HG03066 (cell line): ENCODE results near the gene PDK1.

ENCODE experiments used
- ATAC-seq: cut with Tn5 transposase; IDR thresholded peaks from one replicate; pipeline ENCODE4 v1.9.1; 2021; ENCODE audit warnings: low read depth; ENCODE audit not compliant: unreplicated experiment

Gene PDK1

DNA sequence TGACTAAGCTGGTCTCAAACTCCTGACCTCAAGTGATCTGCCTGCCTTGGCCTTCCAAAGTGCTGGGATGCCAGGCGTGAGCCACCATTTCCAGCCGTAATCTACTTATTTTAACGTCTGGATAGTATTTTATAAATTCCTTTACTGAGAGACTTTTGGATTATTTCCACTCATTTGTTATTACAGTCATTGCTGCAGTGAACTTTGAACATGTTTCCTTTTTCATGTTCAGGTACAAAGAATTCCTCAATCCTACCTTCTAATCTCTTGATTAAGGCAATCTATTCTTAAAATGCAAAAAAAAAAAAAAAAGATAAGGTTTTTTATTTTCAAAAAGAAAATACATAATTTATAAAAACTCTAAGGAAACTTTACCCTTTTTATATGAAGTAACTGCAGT is 78.6 kb downstream of the PDK1 start:
- ATAC-seq = no peak

DNA sequence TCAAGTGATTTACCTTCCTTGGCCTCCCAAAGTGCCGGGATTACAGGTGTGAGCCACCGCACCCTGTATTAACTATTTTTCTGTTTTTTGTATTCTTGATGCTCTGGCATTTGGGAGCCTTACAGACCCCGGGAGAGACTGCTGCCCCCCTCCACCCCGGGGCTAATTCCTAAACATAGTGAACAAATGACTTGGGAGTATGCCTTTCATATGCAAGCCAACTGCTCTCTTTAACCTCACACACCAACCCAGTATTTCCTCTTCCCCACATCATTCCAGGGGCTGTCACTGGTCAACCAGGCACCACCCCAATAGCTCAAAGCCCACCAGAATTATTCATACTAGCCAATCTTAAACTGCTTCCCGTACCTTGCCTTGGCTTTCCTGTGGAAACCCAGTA is 79.7 kb downstream of the PDK1 start:
- ATAC-seq = no peak

DNA sequence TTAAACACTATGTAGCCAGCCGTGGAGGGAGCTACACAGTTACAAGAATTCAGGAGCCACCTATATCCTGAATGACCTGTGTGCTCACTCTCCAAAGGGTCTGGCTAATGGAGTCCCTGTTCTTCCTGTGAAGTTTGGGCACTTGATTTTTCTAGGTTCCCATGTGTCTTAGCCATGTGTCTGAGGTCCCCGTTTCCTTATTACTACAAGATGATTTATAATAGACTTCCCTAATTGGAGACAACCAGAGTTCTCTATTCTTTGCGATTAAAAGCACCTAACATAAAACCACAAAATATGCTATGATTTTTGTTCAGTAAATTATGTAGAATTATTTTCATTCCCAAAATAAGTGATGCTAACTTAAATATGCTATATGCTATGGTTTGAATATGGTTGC is 83.4 kb downstream of the PDK1 start:
- ATAC-seq = no peak

DNA sequence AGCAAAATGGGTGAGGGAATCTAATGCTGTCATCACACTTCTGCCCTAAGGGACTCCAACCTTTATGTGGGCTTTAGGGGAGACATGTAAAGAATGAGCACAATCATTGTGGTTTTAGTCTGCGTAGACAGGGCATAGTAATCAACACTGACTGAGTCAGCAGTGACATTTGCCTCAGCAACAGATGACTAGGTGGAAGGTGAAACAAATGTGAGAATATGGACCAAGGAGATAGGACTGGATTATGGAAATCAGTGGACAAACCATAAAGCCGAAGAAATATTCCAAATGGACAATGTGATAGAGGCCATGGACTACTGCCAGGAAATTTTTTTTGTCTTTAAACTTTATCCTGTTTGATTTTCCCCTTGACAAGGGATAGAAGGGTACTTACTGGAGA is 83.9 kb downstream of the PDK1 start:
- ATAC-seq = no peak

DNA sequence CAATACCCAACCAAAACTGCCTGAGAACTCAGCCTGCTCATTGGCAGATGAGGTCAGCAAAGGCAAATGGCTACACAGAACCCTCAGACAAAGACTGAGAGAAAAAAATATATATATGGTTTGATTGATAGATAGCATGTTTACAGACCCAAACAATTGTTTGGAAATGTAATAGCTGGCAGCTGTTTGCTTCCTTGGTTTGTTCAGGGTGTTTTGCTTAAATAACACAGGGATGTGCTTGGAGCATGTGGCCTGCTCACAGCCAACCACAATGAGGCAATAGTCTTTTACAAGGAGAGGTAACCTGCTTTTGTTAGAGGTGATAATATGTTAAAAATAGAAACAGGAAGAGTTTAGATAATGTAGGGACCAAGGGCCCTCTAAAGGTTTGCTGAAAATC is 84.5 kb downstream of the PDK1 start:
- ATAC-seq = no peak

DNA sequence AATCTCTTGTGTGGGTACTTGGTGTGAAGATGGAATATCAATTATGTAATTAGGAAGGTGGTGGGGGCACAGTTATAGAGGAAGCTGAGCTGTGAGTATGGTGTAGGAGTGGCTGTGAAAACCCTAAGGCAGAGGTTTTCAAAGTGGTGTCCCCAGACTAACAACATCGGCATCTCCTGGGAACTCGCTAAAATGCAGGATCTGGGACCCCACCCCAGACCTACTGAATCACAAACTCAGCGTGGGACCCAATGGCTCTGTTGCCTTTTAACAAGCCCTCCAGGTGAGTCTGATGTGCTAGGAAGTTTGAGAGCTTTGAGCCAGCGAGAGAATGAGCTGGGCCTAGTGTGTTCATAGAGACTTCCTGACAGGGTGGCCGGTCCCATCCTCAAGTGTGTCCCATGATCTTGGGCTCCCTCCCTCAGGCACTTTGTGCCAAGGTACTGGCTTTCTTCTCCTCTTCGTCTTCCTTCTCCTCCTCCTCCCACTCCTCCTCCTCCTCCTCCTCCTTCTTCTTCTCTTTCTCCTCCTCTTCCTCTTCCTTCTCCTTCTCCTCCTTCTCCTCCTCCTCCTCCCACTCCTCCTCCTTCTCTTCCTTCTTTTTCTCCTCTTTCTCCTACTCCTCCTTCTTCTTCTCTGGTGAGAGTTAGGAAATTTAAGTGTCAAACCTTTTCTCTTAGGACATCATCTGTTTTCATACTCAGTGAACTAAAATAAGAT is 86.6 kb downstream of the PDK1 start:
- ATAC-seq = no peak

DNA sequence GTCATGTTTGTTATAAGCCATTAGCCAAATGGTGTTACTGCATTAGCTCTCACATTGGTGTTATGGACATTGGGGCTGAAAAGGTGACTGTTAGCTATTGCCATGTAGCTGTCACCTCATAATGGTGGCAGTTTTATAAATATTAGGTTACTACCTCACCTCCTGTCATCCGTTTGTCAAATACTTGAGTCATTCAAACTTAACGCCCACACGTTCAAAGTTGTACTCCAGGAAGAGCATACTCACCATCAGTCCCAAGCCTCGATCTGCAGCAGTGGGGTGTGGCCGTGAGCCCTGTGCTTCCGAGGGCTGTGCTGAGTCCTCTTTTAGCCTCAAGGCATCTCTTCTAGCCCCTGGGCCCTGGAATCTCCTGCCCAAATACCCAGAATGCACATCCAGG is 87.3 kb downstream of the PDK1 start:
- ATAC-seq = no peak

DNA sequence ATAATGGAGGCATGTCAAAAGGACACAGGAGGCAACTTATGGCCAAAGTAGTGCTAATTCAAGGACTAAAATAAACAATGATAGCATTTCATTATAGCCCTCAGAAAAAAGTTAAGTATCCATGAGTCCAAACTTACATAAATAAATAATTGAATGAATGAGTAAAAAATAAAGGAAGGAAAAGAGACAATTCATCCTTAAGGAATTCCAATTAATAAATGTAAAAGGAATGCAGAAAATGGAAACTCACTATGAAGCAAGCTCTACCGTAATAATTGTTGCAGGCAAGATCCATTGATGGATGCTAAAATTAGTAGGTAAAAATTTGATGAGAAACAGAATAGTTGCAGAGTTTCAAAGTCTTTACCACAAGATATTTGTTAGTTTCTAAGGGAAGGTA is 91.5 kb downstream of the PDK1 start:
- ATAC-seq = no peak

DNA sequence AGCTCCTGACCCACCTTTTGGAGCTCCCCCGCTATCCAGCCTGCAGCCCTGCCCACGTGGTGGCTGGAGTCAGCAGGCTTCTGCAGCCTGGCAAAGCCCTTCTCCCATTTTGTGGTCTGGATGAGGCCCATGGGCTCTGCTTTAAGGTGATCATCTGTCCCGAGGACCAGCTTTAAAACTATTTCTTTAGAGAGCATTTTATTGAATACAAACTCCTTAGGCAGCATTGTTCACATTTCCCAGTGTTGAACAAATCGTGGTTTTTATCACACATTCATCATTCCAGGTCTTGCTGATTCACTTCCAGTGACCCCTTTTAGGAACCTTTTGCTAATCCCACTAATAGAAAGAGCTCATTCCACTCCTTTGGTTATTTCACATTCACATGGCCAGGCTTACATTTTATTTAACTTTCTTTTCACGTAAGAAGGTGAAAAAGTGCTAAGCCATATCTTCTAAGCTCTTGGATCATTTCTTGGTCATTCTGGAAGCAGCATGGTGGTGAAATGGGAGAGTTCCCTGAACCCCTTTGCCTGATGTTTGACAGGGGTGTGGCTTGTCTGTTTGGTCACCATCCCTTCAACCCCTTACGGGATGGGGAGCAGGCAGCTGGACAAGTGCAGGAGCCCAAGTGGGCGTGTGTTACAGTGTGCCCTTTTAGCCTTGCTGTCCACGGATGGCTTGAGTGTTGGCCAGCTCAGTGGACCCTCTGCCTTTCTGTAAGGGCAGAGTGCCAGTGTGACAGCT is 99.4 kb downstream of the PDK1 start:
- no peak for ATAC-seq

DNA sequence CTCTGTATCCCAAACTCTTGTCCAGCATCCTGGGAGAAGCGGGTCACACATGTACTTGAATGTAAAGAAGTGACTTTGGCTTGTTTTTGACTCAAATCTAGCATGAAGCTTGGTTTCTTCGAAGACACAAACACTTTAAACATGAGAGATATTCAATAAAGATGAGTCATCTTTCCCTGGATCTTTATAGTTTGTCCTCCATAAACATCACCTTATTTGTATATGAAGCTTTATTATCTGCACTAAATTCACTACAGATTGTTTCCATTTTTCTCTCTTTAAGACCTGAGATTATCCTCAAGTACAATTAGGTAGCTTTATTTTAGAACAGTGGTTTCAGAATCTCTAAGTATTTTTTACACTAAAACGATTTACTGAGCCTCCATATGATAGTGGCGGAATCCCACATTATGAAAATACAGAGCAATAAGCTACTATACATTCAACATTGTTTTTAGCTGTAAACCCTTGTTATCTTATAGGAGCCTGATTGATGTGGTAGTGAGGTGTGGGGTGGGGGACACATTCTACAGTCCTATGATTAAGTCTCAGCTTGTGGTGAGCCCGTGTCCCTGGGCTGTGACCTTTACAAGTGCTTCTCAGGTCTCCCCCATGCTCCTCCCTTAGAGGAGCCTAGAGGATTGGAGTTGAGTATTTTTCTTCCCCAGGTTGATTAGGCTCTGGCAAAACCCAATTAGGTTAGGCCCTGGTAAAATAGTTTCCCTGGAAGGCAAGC is 100.1 kb downstream of the PDK1 start:
- no peak for ATAC-seq
